GM20000 (cell line): ENCODE data around the gene TNFRSF1B.

Experiments used
- DNase-seq: peaks from one replicate; pipeline ENCODE4 v3.0.0; 2012; ENCODE audit warnings: low spot score
- CTCF ChIP-seq: IDR thresholded peaks from 2 replicates; pipeline ENCODE4 v1.5.1; 2012; ENCODE audit warnings: mild to moderate bottlenecking, control low read depth; ENCODE audit errors: extremely low read depth, missing control alignments

The TNFRSF1B gene

DNA sequence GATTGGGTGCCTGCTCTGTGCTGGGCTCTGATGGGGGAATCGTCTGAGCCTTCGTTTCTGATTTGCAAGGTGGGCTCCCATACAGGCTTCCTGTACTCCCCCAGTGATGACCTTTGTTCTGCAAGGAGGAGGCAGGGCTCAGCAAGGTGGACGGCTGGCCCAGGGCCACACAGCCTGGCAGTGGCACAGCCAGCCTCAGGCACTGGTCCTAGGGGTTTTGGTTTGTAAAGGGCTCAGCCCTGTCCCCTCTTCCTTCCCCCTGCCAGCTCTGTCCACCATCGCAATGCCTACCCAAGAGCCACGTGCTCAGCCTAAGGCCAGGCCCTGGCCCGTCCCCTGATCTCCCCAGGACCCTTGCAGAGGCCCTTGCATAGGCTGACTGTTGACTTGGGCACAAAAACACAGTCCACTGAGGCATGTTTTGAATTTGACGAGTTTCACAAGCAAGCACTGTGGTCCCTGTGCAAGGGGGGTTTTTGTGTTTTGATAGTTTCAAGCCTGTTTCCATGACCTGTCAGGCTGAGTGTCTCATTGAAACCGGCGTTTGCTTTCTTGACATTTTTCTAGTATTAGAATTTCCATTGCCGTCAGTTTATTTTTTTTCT is 39.5 kb upstream of the TNFRSF1B start:
- TF ChIP-seq CTCF: no peak
- no peak for DNase-seq

DNA sequence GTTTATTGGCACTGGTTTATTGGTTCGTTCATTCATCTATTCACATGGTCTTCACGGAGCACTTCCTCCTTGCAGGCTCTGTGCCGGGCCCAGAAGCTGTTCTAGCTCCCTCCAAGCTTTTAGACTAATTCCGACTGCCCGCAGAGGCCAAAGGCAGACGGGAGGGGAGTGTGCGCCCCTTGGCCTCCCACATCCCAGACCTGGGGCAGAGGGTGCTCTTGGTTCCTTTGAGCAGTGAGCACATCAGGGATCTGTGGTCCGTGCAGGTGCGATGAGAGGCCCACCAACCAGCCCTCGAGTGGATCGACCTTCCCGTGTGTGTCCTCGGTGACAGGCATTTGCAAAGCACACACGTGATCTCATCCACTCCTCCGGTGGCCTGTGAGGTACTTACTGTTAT is 38.7 kb upstream of the TNFRSF1B start:
- DNase-seq: no peak
- no peak for TF ChIP-seq CTCF

- no peak for TF ChIP-seq CTCF
- no peak for DNase-seq
Observed at GRCh38 chr1:12129624-12130023, 37.2 kb upstream of the TNFRSF1B start.

DNA sequence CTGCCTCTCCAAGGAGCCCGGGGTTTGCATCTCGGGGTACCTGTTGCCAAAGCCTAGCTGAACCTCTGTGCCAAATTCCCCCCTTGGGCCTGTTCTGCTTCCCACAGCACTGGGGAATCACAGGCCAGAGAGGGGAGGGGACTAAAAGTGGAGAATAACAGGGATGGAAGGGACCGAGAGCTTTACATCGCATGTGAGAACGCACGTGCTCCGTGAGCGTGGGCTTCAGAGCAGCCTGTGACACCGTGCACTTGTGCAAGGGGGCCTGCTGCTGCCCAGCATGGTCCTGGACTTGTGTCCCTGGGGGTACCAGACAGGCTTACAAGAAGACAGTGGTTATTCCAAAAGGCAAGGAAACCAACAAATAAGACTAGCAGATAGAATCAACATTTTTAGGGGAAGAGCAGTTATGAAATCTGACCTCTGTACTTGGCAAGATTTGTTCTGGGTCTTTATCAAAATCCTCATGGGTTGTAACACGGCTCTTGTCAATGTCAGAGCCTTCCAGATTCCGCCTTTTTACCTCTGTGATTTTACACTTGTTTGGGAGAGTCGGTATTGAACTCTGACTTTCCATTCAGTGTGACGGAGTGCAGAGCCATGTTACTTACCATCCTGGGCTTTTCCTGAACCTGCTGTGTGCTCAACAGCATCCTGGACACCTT is 36.2 kb upstream of the TNFRSF1B start:
- DNase-seq: no peak
- no peak for TF ChIP-seq CTCF

DNA sequence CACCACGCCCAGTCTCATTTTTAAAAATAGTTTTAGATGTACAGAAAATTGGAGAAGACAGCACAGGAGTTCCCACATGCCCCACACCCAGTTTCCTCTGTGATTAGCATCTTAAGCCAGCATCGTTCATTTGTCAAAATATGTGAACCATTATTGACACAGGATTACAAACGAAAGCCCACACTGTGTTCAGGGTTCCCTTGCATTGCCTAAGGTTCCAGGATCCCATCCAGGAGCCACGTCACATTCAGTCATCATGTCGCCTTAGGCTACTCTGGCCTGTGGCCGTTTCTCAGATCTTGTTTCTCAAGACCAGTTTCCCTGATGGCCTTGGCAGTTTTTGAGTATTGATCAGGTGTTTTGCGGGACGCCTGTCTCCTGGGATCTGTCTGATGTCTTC is 34.7 kb upstream of the TNFRSF1B start:
- TF ChIP-seq CTCF: no peak
- DNase-seq: no peak

DNA sequence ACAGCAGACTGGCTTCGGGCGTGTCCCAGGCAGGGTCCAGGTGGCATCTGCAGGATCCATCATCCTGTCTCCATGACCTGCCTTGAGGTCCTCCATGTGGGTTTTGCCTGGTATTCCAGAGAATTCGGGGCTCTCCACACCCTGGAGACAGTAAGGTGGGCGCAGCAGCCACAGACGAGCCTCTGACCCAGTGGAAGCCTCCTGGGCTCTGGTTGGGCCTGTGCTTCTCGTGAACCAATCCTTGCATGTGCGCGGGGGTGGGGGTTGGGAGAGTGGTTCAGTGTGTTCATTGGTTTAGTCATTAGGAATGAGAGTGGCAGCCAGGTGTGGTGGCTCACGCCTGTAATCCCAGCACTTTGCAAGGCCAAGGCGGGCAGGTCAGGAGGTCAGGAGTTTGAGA is 32.1 kb upstream of the TNFRSF1B start:
- no peak for TF ChIP-seq CTCF
- no peak for DNase-seq

DNA sequence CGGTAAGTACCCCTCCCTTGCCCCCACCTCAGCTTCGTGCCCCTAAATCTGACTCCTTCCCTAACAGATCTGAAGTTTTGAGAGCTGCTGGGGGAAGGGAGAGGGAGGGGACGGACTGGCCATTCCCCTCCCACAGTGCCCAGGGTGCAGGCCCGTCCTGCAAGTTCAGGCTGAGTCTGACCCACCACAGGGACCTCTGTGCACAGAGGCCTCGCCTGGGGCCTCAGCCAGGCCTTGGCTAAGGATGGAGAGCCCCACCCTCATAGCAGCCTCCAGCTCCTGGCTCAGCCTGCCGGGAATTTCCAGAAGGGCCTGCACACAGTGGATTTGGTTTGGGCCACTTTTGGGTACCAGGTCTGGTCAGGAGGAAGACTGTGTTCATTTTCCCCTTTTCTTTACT is 31.2 kb upstream of the TNFRSF1B start:
- no peak for DNase-seq
- TF ChIP-seq CTCF: no peak
